Ishikawa (cell line): ENCODE data around the gene MYBPC1.

Experiments used
- CREB1 ChIP-seq: IDR thresholded peaks from 2 replicates; pipeline ENCODE4 v1.6.1; 2012; ENCODE audit warnings: low read depth
- EP300 ChIP-seq: IDR thresholded peaks from 2 replicates; pipeline ENCODE4 v1.6.1; 2012; ENCODE audit warnings: borderline replicate concordance
- FOXM1 ChIP-seq: IDR thresholded peaks from 2 replicates; pipeline ENCODE4 v1.6.1; 2012; ENCODE audit warnings: low read depth, borderline replicate concordance
- NFIC ChIP-seq: IDR thresholded peaks from 2 replicates; pipeline ENCODE4 v1.6.1; 2012
- RAD21 ChIP-seq: IDR thresholded peaks from 2 replicates; pipeline ENCODE4 v1.6.1; 2012; ENCODE audit warnings: low read depth
- TAF1 ChIP-seq: IDR thresholded peaks from 2 replicates; pipeline ENCODE4 v1.6.1; 2012; ENCODE audit warnings: low read depth, mild to moderate bottlenecking
- TCF12 ChIP-seq: IDR thresholded peaks from 2 replicates; pipeline ENCODE4 v1.6.1; 2012; ENCODE audit warnings: low read depth
- TEAD4 ChIP-seq: IDR thresholded peaks from 2 replicates; pipeline ENCODE4 v1.6.1; 2012
- YY1 ChIP-seq: IDR thresholded peaks from 2 replicates; pipeline ENCODE4 v1.6.1; 2012; ENCODE audit warnings: low read depth
- ZBTB7A ChIP-seq: IDR thresholded peaks from 2 replicates; pipeline ENCODE4 v1.6.1; 2012; ENCODE audit warnings: low read depth
- TF ChIP-seq, protein P1 (sequence below): IDR thresholded peaks from 2 replicates; pipeline ENCODE4 v1.6.1; 2012; ENCODE audit warnings: low read depth, mild to moderate bottlenecking
- TF ChIP-seq, protein P2 (sequence below): IDR thresholded peaks from 2 replicates; pipeline ENCODE4 v1.6.1; 2012
- TF ChIP-seq, protein P3 (sequence below): IDR thresholded peaks from 2 replicates; pipeline ENCODE4 v1.6.1; 2012

DNA sequence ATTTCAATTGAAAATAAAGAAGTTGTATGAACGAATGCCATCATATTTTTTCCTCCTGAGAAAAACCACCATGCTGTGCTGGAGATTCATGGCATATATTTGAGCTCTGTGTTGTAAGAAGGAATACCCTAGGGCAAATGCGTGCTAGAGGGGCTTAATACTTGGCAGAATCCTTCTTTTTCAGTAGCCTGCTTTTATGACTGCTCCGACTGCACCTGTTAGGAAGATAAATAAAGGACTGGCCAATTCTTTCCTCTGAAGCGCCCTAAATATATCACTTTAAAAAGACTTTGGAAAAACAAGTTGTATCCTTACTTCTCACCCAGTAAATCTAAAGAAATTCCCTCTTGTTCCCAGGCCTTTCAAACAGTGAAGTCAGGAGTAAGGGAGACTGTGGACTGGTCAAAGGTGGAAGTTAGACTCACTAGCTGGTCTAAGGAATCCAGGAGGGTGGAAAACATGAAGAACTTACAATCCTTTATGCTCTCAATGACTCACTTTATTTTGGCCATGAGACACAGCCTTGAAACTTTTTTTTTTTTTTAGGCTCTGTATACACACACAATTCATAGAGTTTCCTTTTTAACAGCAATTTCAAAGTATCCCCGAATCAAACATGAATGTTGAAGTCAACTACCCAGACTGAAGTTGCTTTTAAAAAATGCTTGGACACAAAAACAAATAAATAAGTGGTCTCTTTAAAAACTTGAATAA lies 5.2 kb downstream of the MYBPC1 start:
- TF ChIP-seq TAF1 (no peak), CREB1 (no peak), RAD21 (no peak), EP300 (no peak), YY1 (no peak), FOXM1 (no peak), TEAD4 (no peak), TCF12 (no peak), NFIC (no peak), ZBTB7A (no peak)
- TF ChIP-seq, protein P1, sequence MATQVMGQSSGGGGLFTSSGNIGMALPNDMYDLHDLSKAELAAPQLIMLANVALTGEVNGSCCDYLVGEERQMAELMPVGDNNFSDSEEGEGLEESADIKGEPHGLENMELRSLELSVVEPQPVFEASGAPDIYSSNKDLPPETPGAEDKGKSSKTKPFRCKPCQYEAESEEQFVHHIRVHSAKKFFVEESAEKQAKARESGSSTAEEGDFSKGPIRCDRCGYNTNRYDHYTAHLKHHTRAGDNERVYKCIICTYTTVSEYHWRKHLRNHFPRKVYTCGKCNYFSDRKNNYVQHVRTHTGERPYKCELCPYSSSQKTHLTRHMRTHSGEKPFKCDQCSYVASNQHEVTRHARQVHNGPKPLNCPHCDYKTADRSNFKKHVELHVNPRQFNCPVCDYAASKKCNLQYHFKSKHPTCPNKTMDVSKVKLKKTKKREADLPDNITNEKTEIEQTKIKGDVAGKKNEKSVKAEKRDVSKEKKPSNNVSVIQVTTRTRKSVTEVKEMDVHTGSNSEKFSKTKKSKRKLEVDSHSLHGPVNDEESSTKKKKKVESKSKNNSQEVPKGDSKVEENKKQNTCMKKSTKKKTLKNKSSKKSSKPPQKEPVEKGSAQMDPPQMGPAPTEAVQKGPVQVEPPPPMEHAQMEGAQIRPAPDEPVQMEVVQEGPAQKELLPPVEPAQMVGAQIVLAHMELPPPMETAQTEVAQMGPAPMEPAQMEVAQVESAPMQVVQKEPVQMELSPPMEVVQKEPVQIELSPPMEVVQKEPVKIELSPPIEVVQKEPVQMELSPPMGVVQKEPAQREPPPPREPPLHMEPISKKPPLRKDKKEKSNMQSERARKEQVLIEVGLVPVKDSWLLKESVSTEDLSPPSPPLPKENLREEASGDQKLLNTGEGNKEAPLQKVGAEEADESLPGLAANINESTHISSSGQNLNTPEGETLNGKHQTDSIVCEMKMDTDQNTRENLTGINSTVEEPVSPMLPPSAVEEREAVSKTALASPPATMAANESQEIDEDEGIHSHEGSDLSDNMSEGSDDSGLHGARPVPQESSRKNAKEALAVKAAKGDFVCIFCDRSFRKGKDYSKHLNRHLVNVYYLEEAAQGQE, result no peak
- TF ChIP-seq, protein P2, sequence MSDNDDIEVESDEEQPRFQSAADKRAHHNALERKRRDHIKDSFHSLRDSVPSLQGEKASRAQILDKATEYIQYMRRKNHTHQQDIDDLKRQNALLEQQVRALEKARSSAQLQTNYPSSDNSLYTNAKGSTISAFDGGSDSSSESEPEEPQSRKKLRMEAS, result no peak
- TF ChIP-seq, protein P3, sequence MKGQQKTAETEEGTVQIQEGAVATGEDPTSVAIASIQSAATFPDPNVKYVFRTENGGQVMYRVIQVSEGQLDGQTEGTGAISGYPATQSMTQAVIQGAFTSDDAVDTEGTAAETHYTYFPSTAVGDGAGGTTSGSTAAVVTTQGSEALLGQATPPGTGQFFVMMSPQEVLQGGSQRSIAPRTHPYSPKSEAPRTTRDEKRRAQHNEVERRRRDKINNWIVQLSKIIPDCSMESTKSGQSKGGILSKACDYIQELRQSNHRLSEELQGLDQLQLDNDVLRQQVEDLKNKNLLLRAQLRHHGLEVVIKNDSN, result no peak
